Body of pancreas (tissue), 4 donors: ENCODE measurements around the gene EMILIN1.

Experiments used
- POLR2A ChIP-seq, 3 donors: fragments of 450-650 bp; IDR thresholded peaks; one replicate each; pipeline ENCODE4 v1.6.1; 2016; ENCODE audit warnings: antibody characterized with exemption in 3 of 3, mild to moderate bottlenecking in 2 of 3
- TF ChIP-seq, protein P1 (sequence below), 7 experiments: fragments of 450-650 bp in 4 of 7; fragments of 200-600 bp in 3 of 7; sonication (generic) in 3 of 7; IDR thresholded peaks; one replicate each; pipeline ENCODE4 v1.5.1; 2016 to 2019; ENCODE audit warnings: antibody characterized with exemption in 7 of 7

DNA sequence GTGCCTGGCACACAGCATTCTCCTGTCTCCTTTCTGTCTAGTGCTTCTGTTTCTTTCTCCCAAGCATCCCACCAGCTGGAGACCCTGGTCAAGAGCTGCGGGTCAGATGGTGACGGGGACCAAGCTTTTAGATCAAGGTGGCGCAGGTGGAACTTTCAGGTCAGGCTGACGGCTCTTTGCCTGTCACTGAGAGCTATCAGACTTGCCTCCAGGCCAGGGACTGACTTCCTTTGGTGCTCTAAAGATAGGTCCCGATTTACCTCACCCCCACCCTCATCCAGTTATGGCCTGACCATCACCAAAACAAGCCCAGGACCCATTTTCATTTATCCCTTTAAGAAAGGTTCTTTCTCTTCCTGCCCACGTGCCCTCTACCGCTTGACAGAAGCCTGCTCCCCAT is 1.2 kb upstream of the EMILIN1 start:
- TF ChIP-seq, protein P1, sequence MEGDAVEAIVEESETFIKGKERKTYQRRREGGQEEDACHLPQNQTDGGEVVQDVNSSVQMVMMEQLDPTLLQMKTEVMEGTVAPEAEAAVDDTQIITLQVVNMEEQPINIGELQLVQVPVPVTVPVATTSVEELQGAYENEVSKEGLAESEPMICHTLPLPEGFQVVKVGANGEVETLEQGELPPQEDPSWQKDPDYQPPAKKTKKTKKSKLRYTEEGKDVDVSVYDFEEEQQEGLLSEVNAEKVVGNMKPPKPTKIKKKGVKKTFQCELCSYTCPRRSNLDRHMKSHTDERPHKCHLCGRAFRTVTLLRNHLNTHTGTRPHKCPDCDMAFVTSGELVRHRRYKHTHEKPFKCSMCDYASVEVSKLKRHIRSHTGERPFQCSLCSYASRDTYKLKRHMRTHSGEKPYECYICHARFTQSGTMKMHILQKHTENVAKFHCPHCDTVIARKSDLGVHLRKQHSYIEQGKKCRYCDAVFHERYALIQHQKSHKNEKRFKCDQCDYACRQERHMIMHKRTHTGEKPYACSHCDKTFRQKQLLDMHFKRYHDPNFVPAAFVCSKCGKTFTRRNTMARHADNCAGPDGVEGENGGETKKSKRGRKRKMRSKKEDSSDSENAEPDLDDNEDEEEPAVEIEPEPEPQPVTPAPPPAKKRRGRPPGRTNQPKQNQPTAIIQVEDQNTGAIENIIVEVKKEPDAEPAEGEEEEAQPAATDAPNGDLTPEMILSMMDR (IDR thresholded peaks at IDR 0.05), result no peak
- TF ChIP-seq POLR2A (IDR thresholded peaks at IDR 0.05), result no peak
